HG03520 (cell line): ENCODE data around the gene WNK2.
"Not testable (repeated sequence)": the region's sequence is repeated elsewhere in the genome, so short reads cannot be mapped to it uniquely, and the experiment has no call there.

Experiments
- ATAC-seq: cut with Tn5 transposase; IDR thresholded peaks from one replicate; pipeline ENCODE4 v1.9.1; 2021; ENCODE audit warnings: mild to moderate bottlenecking, moderate library complexity; ENCODE audit not compliant: unreplicated experiment

WNK2 gene

DNA sequence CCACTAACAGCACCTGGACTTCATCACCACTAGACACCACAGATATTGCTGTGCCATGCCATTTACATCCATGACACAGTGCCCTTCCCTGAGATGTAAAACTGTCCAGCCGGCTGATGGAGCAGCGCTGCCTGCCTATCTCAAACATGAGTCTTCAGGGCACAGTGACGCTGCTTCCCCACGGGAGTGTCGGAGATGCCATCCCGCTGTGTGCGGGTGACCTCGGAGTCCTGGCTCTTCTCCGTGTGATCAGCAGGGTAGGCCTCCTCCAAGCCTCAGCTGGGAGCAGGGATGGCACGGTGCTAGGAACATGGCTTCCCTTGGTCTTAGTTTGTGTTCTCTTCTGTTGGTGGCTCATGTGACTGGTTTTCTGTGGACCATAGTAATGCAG, 137.3 kb downstream of the WNK2 start:
- ATAC-seq = no peak

- not testable (repeated sequence) for ATAC-seq
Measured at GRCh38 chr9:93323446-93323954, 139.6 kb downstream of the WNK2 start.

DNA sequence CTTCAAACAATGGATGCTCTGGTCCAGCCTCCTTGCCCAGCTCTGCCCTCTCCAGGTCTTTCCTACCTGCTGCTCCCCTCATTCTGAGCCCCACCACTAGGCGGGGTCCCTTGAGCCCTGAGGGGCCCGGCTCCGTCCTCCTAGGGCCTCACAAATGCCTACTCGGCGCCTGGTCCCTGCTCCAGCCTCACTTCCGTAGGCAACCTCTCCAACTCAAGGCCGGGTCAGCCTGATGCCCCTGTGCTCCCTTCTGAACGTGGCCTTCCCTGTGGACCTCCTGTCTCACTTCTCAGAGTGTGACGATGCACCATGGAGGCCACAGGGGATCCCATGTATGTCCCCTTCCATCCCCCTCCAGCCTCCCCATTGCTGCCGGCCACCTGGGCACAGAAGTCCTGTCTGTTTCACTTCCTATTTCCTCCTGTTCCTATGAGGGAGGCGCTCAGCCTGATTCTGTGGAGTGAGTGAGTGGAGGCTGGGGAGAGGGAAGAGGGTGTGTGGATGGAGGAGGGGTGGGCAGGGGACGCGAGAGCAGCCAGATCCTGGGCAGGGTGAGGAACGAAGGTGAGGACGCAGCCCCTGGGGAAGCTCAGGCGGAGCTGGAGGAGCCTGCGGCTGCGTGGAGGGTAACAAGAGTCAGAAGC, 140.4 kb downstream of the WNK2 start:
- no peak for ATAC-seq

- no peak for ATAC-seq
Measured at GRCh38 chr9:93325307-93326035, 141.5 kb downstream of the WNK2 start.

- ATAC-seq = no peak
Measured at GRCh38 chr9:93326056-93326455, 142.1 kb downstream of the WNK2 start.

GRCh38 chr9:93326654-93327053, 142.7 kb downstream of the WNK2 start:
- no peak for ATAC-seq

DNA sequence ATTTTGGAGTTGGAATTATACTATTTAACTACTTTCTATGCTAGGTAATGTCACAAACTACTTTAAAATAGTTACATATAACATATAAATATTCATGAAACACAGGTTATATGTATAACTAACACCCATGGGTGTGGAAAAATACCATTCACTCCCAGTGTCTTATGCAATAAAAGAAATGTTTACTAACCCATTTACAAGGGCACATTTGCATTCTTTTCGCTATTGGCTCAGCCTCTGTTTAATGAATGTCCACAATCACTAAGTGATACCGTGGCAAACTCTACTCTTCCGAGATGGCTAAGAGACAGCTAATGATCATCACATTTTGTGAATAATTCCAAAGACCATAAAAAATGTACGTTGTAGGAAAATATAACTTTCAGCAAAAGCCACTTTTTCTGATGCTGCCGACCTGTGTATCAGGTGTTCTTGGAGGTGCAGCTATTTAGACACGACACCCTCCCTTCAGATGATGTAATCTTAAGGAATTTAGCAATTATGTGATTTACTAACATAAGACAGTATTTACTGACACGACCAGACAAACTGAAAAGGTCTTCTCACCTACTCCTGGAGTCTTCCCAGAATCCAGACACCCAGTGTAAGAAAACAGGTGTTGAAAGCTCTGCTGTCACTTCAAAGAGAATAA, 145.8 kb downstream of the WNK2 start:
- no peak for ATAC-seq

DNA sequence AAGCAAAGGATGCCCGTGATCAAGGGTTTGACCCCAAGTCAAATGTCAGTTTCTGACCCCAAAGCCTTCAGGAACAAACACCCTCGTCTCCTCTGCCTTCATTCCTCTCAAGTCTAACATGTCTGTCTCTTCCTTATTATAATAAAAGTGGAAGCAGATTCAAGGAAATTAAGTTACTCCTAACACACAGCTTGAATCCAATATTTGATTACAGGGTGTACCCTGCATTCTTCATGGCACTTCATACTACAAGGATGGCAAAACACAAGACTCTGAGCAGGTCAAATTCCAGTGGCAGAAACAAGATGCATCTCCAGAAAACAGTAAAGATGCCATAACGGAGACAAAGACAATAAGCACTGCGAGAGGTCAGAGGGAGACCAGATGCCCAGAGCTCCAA, 148.4 kb downstream of the WNK2 start:
- ATAC-seq = no peak

- ATAC-seq = no peak
Measured at GRCh38 chr9:93336720-93337119, 152.8 kb downstream of the WNK2 start.

DNA sequence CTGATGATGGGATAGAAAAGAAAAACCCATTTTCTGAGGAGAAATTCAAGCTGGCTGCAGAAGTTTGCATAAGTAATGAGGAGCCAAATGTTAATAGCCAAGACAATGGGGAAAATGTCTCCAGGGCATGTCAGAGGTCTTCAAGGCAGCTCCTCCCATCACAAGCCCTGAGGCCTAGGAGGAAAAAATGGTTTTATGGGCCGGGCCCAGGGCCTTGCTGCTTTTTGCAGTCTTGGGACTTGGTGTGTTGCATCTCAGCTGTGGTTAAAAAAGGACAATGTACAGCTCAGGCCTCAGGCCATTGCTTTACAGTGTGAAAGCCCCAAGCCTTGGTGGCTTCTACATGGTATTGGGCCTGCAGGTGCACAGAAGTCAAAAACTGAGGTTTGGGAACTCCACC, 154.3 kb downstream of the WNK2 start:
- not testable (repeated sequence) for ATAC-seq

GRCh38 chr9:93340091-93340490, 156.2 kb downstream of the WNK2 start:
- no peak for ATAC-seq

- ATAC-seq = not testable (repeated sequence)
Measured at GRCh38 chr9:93341820-93342219, 157.9 kb downstream of the WNK2 start.

DNA sequence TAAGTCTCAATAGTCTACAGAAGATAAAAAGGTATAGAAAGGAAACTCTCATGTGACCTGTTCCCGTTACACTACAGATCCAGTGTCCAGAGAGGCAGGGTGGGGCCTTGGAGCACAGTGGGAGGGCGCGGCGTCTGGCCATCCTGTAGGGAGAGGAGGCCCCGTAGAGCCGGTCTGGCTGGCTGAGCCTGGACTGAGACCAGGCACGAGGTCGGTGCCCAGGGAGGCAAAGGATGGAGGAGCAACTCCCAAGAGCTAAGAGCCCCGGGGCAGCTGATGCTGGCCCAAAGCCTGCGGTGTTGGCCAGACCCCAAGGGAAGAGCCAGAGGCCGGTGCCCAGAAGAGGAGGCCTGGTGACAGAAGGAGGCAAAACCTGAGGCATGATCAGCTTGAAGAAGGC, 158.5 kb downstream of the WNK2 start:
- ATAC-seq = not testable (repeated sequence)

- ATAC-seq = no peak
Measured at GRCh38 chr9:93343663-93344062, 159.7 kb downstream of the WNK2 start.

DNA sequence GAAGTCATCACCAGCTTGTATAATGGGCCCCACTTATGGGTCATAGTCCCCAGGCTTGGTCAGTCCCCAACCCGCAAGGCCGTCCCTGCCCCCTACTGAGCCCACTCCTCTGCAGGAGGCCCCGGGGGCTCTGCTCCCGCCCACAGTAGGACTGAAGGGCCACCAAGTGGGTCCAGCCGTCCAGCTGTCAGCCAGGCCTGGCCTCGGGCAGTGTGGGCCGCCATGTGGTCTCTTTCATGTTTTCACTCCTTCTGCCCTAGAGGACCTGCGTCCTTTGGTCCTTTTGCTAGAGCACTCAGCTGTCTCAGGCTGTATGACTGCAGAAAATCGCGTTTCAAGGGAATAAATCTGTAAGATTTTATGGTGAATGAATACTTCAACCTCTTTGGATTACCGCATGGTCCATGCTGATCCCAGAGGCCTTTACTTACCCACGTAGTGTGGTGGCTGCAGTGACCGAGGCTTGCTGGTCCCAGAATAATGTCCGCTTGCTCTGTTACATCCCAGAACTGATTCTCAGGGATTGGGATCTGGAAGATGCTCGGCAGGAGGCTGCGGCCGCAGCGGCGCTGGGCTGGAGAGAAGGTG, 161.8 kb downstream of the WNK2 start:
- no peak for ATAC-seq

DNA sequence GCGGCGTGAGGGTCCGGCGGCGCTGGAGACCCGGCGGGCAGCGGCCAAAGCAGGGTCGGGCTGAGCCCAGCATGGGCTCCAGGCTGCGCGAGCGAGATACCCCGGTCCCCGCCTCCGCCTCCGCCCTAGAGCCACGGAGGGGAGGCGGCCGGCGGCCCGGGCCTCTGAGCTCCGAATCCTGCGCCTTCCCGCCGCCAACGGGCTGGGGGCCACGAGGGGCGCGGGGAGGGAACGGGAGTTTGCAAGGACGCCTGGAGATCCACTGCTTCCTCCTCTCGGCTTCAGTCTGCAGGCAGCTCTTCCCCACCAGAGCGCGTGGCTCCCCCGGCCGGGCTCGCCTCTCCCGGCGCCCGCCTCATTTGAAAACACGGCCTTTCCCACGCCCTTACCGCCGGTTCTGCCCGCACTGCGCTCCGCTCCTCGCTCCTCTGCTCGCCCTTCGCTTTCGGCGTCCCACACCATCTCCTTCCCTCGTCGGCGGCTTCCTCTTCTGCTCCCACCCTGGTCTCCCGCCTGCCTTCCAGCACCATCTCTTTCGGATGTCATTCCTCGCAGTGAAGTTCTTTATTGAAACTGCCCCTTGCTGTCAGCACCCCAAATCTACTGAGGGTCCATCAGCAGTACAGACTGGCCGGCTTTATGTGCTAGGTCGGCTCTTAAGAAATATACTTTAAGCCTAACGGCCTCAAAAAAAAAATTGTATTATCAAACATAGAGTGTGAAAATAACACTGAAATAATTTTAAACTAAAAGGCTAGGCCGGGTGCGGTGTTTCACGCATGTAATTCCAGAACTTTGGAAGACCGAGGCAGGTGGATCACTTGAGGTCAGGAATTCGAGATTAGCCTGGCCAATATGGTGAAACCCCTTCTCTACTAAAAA, 162.5 kb downstream of the WNK2 start:
- ATAC-seq = no peak

- ATAC-seq = not testable (repeated sequence)
Measured at GRCh38 chr9:93347371-93347975, 163.5 kb downstream of the WNK2 start.

- ATAC-seq = not testable (repeated sequence)
Measured at GRCh38 chr9:93353413-93354310, 169.7 kb downstream of the WNK2 start.

DNA sequence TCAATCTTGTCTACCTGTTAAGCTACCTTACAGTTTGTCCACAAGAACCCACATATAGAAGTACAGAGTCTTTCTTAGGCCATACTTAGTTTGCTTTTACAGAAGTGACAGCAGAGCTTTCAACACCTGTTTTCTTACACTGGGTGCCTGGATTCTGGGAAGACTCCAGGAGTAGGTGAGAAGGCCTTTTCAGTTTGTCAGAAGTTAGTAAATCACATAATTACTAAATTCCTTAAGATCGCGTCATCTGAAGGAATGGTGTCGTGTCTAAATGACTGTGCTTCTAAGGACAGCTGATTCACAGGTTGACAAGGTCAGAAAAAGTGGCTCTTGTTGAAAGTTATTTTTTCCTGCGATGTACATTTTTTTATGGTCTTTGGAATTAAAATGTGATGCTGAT, 170.5 kb downstream of the WNK2 start:
- ATAC-seq = no peak
